Right hindlimb (tissue), 1 donor: ENCODE data around the gene BECN2.

ENCODE experiments used
- DNase-seq: peaks from one replicate; pipeline ENCODE4 v3.0.0-alpha.2; 2018

BECN2 gene

GRCh38 chr1:241957692-241958494 is at the start of gene BECN2:
Gene BECN2 (plus strand): TSS chr1:241957767. CDS start chr1:241957767, 0 bp downstream.
- DNase-seq: peak; percentile 33

- DNase-seq: no peak
Observed at GRCh38 chr1:241916196-241916595, 41.4 kb upstream of the BECN2 start.

GRCh38 chr1:241917487-241917886 is 40.1 kb upstream of the BECN2 start:
- no peak for DNase-seq

GRCh38 chr1:241918879-241919278 is 38.7 kb upstream of the BECN2 start:
- DNase-seq: peak; percentile 32

GRCh38 chr1:241924080-241924808 is 33.3 kb upstream of the BECN2 start:
- DNase-seq: no peak

GRCh38 chr1:241926141-241926540 is 31.4 kb upstream of the BECN2 start:
- DNase-seq: no peak

GRCh38 chr1:241927321-241927720 is 30.2 kb upstream of the BECN2 start:
- no peak for DNase-seq

- DNase-seq: no peak
Observed at GRCh38 chr1:241932845-241933244, 24.7 kb upstream of the BECN2 start.

- DNase-seq: peak; percentile 90
Observed at GRCh38 chr1:241934201-241934848, 23.2 kb upstream of the BECN2 start.

- DNase-seq: peak; percentile 36
Observed at GRCh38 chr1:241934866-241935265, 22.7 kb upstream of the BECN2 start.

- no peak for DNase-seq
Observed at GRCh38 chr1:241939798-241940197, 17.8 kb upstream of the BECN2 start.

GRCh38 chr1:241942738-241943137 is 14.8 kb upstream of the BECN2 start:
- DNase-seq: no peak

GRCh38 chr1:241944300-241944699 is 13.3 kb upstream of the BECN2 start:
- no peak for DNase-seq

- peak; percentile 76 for DNase-seq
Observed at GRCh38 chr1:241947354-241947753, 10.2 kb upstream of the BECN2 start.

- DNase-seq: peak; percentile 30
Observed at GRCh38 chr1:241950390-241950789, 7.2 kb upstream of the BECN2 start.

- DNase-seq: no peak
Observed at GRCh38 chr1:241962153-241962552, 4.6 kb downstream of the BECN2 start.

- DNase-seq: no peak
Observed at GRCh38 chr1:241963722-241964121, 6.2 kb downstream of the BECN2 start.

GRCh38 chr1:241964550-241965282 is 7.1 kb downstream of the BECN2 start:
- no peak for DNase-seq

GRCh38 chr1:241968611-241969010 is 11.0 kb downstream of the BECN2 start:
- no peak for DNase-seq

GRCh38 chr1:241972703-241973369 is 15.3 kb downstream of the BECN2 start:
- peak; percentile 89 for DNase-seq

GRCh38 chr1:241976229-241976628 is 18.7 kb downstream of the BECN2 start:
- no peak for DNase-seq

GRCh38 chr1:241979071-241979470 is 21.5 kb downstream of the BECN2 start:
- DNase-seq: no peak
